IMR-90 (cell line): ENCODE results near the gene MSH4. TPM values are rescaled to one million over a fixed set of nuclear protein-coding genes. Genes with fewer than 3 reads are reported as not detected.

Experiments used
- ATAC-seq: fragments of 200-7000 bp; cut with Tn5 transposase; 2 replicates; pipeline ENCODE4 v1.9.1; 2020; ENCODE audit warnings: low read depth, mild to moderate bottlenecking, moderate library complexity
- BruUV-seq: library from RNA; stranded (reverse); fragments of 400-500 nt; replicated peaks from 2 replicates; lab custom pipeline; 2021; lab: Mats Ljungman, UMichigan
- CTCF ChIA-PET: fragments of 300-600 bp; formaldehyde crosslinking; extraction: SDS; loops from one replicate; lab custom pipeline; 2021; ENCODE audit warnings: antibody characterized with exemption; lab: Yijun Ruan, JAX
- POLR2A ChIA-PET: fragments of 300-600 bp; sonication (Branson Sonifier 250); formaldehyde crosslinking; loops from one replicate; lab custom pipeline; 2022; ENCODE audit warnings: antibody characterized with exemption; ENCODE audit not compliant: unreplicated experiment; lab: Charles Lee
- DNase-seq: peaks from one replicate; pipeline ENCODE4 v3.0.0; 2013
- H2AFZ ChIP-seq: replicated peaks from 2 replicates; pipeline ENCODE3; 2013; ENCODE audit warnings: low read length, mild to moderate bottlenecking; ENCODE audit not compliant: poor library complexity
- H2AK5ac ChIP-seq: 2 replicates; pipeline ENCODE4 v1.6.1; 2013; ENCODE audit warnings: low read depth, low read length, inconsistent platforms
- H2AK9ac ChIP-seq: replicated peaks from 2 replicates; pipeline ENCODE3; 2013; ENCODE audit warnings: mild to moderate bottlenecking, low read depth, low read length, moderate library complexity; ENCODE audit not compliant: poor library complexity
- H2BK120ac ChIP-seq: 2 replicates; pipeline ENCODE4 v1.6.1; 2013; ENCODE audit warnings: low read depth, low read length, inconsistent platforms
- H2BK15ac ChIP-seq: 3 replicates; pipeline ENCODE4 v1.6.1; 2013; ENCODE audit warnings: low read depth, low read length, inconsistent platforms
- H2BK20ac ChIP-seq: 2 replicates; pipeline ENCODE4 v1.6.1; 2013; ENCODE audit warnings: low read depth, mild to moderate bottlenecking, inconsistent platforms, low read length, moderate library complexity
- H2BK5ac ChIP-seq: 2 replicates; pipeline ENCODE4 v1.6.1; 2013; ENCODE audit warnings: mild to moderate bottlenecking, low read depth, low read length, inconsistent platforms; ENCODE audit not compliant: poor library complexity, severe bottlenecking
- H3K14ac ChIP-seq: replicated peaks from 2 replicates; pipeline ENCODE4 v1.6.1; 2013; ENCODE audit warnings: low read depth, low read length, inconsistent platforms
- H3K18ac ChIP-seq: 2 replicates; pipeline ENCODE4 v1.6.1; 2013; ENCODE audit warnings: low read depth, low read length, control low read depth
- H3K23ac ChIP-seq: 2 replicates; pipeline ENCODE4 v1.6.1; 2013; ENCODE audit warnings: low read depth, low read length, inconsistent platforms
- H3K27ac ChIP-seq: 2 replicates; pipeline ENCODE4 v1.5.1; 2013; ENCODE audit warnings: mild to moderate bottlenecking, control low read depth, low read length; ENCODE audit not compliant: insufficient read depth
- H3K27me3 ChIP-seq: 2 replicates; pipeline ENCODE4 v1.6.1; 2013; ENCODE audit warnings: low read length; ENCODE audit not compliant: control insufficient read depth, insufficient read depth
- H3K36me3 ChIP-seq: 2 replicates; pipeline ENCODE4 v1.6.1; 2013; ENCODE audit warnings: low read length, mixed read lengths; ENCODE audit not compliant: control insufficient read depth, insufficient read depth
- H3K4ac ChIP-seq: 2 replicates; pipeline ENCODE4 v1.6.1; 2013; ENCODE audit warnings: low read depth, low read length, inconsistent platforms
- H3K4me1 ChIP-seq: 2 replicates; pipeline ENCODE4 v1.6.1; 2013; ENCODE audit warnings: low read length, mixed read lengths; ENCODE audit not compliant: control insufficient read depth, insufficient read depth
- H3K4me2 ChIP-seq: 2 replicates; pipeline ENCODE4 v1.6.1; 2013; ENCODE audit warnings: low read depth, mild to moderate bottlenecking, control low read depth, low read length, moderate library complexity
- H3K4me3 ChIP-seq: 2 replicates; pipeline ENCODE4 v1.5.1; 2013; ENCODE audit warnings: low read depth, mild to moderate bottlenecking, control low read depth, low read length, moderate library complexity; ENCODE audit not compliant: insufficient read depth
- H3K56ac ChIP-seq: 2 replicates; pipeline ENCODE4 v1.6.1; 2013; ENCODE audit warnings: low read length, inconsistent platforms; ENCODE audit not compliant: insufficient read depth; ENCODE audit errors: extremely low read depth
- H3K79me1 ChIP-seq, 2 experiments: 2 replicates each; pipeline ENCODE4 v1.6.1; 2013; ENCODE audit warnings: low read length in 2 of 2, inconsistent platforms in 1 of 2, low read depth in 1 of 2
- H3K9ac ChIP-seq: 2 replicates; pipeline ENCODE4 v1.6.1; 2013; ENCODE audit warnings: low read depth, low read length, control low read depth
- H3K9me1 ChIP-seq: 2 replicates; pipeline ENCODE4 v1.6.1; 2013; ENCODE audit warnings: low read length, inconsistent platforms; ENCODE audit not compliant: insufficient read depth
- H3K9me3 ChIP-seq: 2 replicates; pipeline ENCODE4 v1.6.1; 2013; ENCODE audit warnings: low read length; ENCODE audit not compliant: control insufficient read depth, insufficient read depth
- H4K20me1 ChIP-seq: 2 replicates; pipeline ENCODE4 v1.6.1; 2013; ENCODE audit warnings: low read length, inconsistent platforms; ENCODE audit not compliant: insufficient read depth
- H4K5ac ChIP-seq: 2 replicates; pipeline ENCODE4 v1.6.1; 2013; ENCODE audit warnings: mild to moderate bottlenecking, low read depth, low read length, control low read depth
- H4K8ac ChIP-seq, 2 experiments: 2 replicates each; pipeline ENCODE4 v1.6.1; 2013; ENCODE audit warnings: low read depth in 2 of 2, low read length in 2 of 2, control low read depth in 1 of 2, inconsistent platforms in 1 of 2
- H4K91ac ChIP-seq: 2 replicates; pipeline ENCODE4 v1.6.1; 2013; ENCODE audit warnings: low read depth, low read length, inconsistent platforms; ENCODE audit not compliant: insufficient read depth
- BHLHE40 ChIP-seq: fragments of 150-350 bp; IDR thresholded peaks from 2 replicates; pipeline ENCODE4 v1.6.1; 2016; ENCODE audit warnings: mild to moderate bottlenecking, low read depth, low read length
- CHD1 ChIP-seq: IDR thresholded peaks from 2 replicates; pipeline ENCODE4 v1.6.1; 2012; ENCODE audit warnings: low read depth, low read length, improper control_type of control experiment
- FOS ChIP-seq: fragments of 150-350 bp; IDR thresholded peaks from 2 replicates; pipeline ENCODE4 v1.6.1; 2016; ENCODE audit warnings: low read depth, low read length
- MAFK ChIP-seq: IDR thresholded peaks from 2 replicates; pipeline ENCODE4 v1.6.1; 2012; ENCODE audit warnings: low read depth, low read length, improper control_type of control experiment
- MXI1 ChIP-seq: IDR thresholded peaks from 2 replicates; pipeline ENCODE4 v1.6.1; 2012; ENCODE audit warnings: low read depth, mild to moderate bottlenecking, low read length, moderate library complexity, borderline replicate concordance
- POLR2A ChIP-seq: IDR thresholded peaks from 2 replicates; pipeline ENCODE4 v1.6.1; 2012; ENCODE audit warnings: mild to moderate bottlenecking, low read depth, low read length
- RAD21 ChIP-seq: IDR thresholded peaks from 2 replicates; pipeline ENCODE4 v1.6.1; 2012; ENCODE audit warnings: low read length, improper control_type of control experiment
- RCOR1 ChIP-seq: IDR thresholded peaks from 2 replicates; pipeline ENCODE4 v1.6.1; 2012; ENCODE audit warnings: mild to moderate bottlenecking, low read length, improper control_type of control experiment; ENCODE audit not compliant: insufficient replicate concordance
- RFX5 ChIP-seq: IDR thresholded peaks from 2 replicates; pipeline ENCODE4 v1.8.0; 2012; ENCODE audit warnings: low read depth, mild to moderate bottlenecking, low read length, moderate library complexity
- WGBS, 2 experiments: methylation state at CpG; one replicate each; pipeline versions ENCODE4 v1.1.5 to v1.1.7; 2013; ENCODE audit warnings: missing lambda C conversion rate in 2 of 2; ENCODE audit not compliant: insufficient read length in 1 of 2; ENCODE audit errors: extremely low coverage in 2 of 2; 5-methylcytosine and 5-hydroxymethylcytosine counted together
- dilution Hi-C: fragments of 300-500 bp; cut with HindIII; formaldehyde crosslinking; loops from one replicate; pipeline ENCODE4 v1.14.3; 2018; ENCODE audit warnings: low sequenced_read_pairs; ENCODE audit not compliant: unreplicated experiment
- in situ Hi-C: fragments of 300-500 bp; cut with MboI; formaldehyde crosslinking; loops from 3 replicates; pipeline ENCODE4 v1.14.3; 2019; ENCODE audit warnings: low sequenced_read_pairs, inconsistent platforms, mixed read lengths
- intact Hi-C: fragments of 100-400 bp; cut with micrococcal nuclease; formaldehyde crosslinking; loops from 2 replicates; pipeline ENCODE4 v1.10.0; 2022
- polyA plus RNA-seq, 3 experiments: library from polyadenylated mRNA; depleted of rRNA; stranded (reverse); fragments of >200 nt; gene quantifications; 2 replicates each; pipeline ENCODE4 v1.2.3, GENCODE V29; 2012; ENCODE audit warnings: low replicate concordance in 1 of 3
- total RNA-seq: library from RNA; depleted of rRNA; stranded (reverse); fragments of >200 nt; gene quantifications from 2 replicates; pipeline ENCODE4 v1.2.3, GENCODE V29; 2012
- TF ChIP-seq, protein P1 (sequence below): fragments of 150-350 bp; IDR thresholded peaks from 2 replicates; pipeline ENCODE4 v1.6.1; 2016; ENCODE audit warnings: low read depth, mild to moderate bottlenecking, low read length, moderate library complexity, borderline replicate concordance
- TF ChIP-seq, protein P2 (sequence below): fragments of 150-350 bp; IDR thresholded peaks from 2 replicates; pipeline ENCODE4 v1.6.1; 2017; ENCODE audit warnings: mild to moderate bottlenecking, antibody characterized with exemption, low read length, low read depth
- TF ChIP-seq, protein P3 (sequence below): conservative IDR thresholded peaks from 2 replicates; pipeline ENCODE4 v1.5.1; 2012; ENCODE audit warnings: mild to moderate bottlenecking, low read depth, low read length, improper control_type of control experiment

MSH4 gene
- total and polyA plus RNA-seq, 2 of the 4 experiments (the other 2 are of a cell fraction), result under 0.01 to 0.02 TPM

DNA sequence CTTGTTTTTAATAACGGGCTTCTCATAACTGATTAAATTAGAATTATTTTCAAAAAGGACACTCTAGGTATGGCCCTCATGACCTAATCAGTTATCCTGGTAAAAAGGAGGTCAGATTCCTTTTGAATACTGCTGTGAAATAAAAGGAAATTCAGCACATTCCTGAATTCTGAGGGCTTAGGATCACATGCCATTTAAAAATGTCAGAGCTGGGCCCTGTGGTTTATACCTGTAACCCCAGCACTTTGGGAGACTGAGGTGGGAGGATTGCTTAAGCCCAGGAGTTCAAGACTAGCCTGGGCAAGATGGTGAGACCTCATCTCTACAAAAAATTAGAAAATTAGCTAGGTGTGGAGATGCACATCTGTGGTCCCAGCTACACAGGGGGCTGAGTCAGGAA lies 28.7 kb upstream of the MSH4 start:
- H2AFZ ChIP-seq, result no peak overlapping the region
- TF ChIP-seq MXI1, result no peak
- TF ChIP-seq, protein P1, sequence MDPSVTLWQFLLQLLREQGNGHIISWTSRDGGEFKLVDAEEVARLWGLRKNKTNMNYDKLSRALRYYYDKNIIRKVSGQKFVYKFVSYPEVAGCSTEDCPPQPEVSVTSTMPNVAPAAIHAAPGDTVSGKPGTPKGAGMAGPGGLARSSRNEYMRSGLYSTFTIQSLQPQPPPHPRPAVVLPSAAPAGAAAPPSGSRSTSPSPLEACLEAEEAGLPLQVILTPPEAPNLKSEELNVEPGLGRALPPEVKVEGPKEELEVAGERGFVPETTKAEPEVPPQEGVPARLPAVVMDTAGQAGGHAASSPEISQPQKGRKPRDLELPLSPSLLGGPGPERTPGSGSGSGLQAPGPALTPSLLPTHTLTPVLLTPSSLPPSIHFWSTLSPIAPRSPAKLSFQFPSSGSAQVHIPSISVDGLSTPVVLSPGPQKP, result no peak
- TF ChIP-seq BHLHE40, result no peak
- TF ChIP-seq CHD1, result no peak
- TF ChIP-seq, protein P2, sequence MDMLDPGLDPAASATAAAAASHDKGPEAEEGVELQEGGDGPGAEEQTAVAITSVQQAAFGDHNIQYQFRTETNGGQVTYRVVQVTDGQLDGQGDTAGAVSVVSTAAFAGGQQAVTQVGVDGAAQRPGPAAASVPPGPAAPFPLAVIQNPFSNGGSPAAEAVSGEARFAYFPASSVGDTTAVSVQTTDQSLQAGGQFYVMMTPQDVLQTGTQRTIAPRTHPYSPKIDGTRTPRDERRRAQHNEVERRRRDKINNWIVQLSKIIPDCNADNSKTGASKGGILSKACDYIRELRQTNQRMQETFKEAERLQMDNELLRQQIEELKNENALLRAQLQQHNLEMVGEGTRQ, result no peak
- no peak for TF ChIP-seq FOS
- TF ChIP-seq RFX5, result no peak
- TF ChIP-seq, protein P3, sequence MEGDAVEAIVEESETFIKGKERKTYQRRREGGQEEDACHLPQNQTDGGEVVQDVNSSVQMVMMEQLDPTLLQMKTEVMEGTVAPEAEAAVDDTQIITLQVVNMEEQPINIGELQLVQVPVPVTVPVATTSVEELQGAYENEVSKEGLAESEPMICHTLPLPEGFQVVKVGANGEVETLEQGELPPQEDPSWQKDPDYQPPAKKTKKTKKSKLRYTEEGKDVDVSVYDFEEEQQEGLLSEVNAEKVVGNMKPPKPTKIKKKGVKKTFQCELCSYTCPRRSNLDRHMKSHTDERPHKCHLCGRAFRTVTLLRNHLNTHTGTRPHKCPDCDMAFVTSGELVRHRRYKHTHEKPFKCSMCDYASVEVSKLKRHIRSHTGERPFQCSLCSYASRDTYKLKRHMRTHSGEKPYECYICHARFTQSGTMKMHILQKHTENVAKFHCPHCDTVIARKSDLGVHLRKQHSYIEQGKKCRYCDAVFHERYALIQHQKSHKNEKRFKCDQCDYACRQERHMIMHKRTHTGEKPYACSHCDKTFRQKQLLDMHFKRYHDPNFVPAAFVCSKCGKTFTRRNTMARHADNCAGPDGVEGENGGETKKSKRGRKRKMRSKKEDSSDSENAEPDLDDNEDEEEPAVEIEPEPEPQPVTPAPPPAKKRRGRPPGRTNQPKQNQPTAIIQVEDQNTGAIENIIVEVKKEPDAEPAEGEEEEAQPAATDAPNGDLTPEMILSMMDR, result no peak
- no peak for TF ChIP-seq RAD21
- no peak for TF ChIP-seq POLR2A
- no peak for TF ChIP-seq RCOR1
- TF ChIP-seq MAFK, result no peak
- no peaks in the 10 kb centered on the region for H4K20me1 ChIP-seq
- intact Hi-C loops (no loop called here), dilution Hi-C loops (no loop called here), in situ Hi-C loops (no loop called here)
- no peak overlapping the region for H2BK120ac ChIP-seq
- ATAC-seq (no peak), DNase-seq (no peak)
- ChIA-PET CTCF (interaction anchor here (0.8 kb wide), 1 partner anchor 10 kb away, joined by 7 read pairs; no protein-coding TSS in a partner anchor), POLR2A (interaction anchor here (0.6 kb wide), 1 partner anchor 37 kb away, joined by 5 read pairs; no protein-coding TSS in a partner anchor)
- no peak overlapping the region for H2BK20ac ChIP-seq
- H3K18ac ChIP-seq, result no peak overlapping the region
- no peak overlapping the region for H3K27ac ChIP-seq
- no peak overlapping the region for H2BK5ac ChIP-seq
- no peak overlapping the region for H4K91ac ChIP-seq
- no peak overlapping the region for H3K9ac ChIP-seq
- H3K56ac ChIP-seq, result no peak overlapping the region
- no peaks in the 10 kb centered on the region; the same call in 1 of the 2 replicates for H3K4me1 ChIP-seq
- no peak overlapping the region for H2AK5ac ChIP-seq
- H3K14ac ChIP-seq, result no peak overlapping the region
- no peak overlapping the region for H4K5ac ChIP-seq
- no peak overlapping the region for H2BK15ac ChIP-seq
- H3K36me3 ChIP-seq, result no peaks in the 10 kb centered on the region
- no peak overlapping the region for H4K8ac ChIP-seq
- H3K23ac ChIP-seq, result no peak overlapping the region
- no peak overlapping the region for H3K4me2 ChIP-seq
- no peaks in the 10 kb centered on the region for H3K9me3 ChIP-seq
- no peak overlapping the region for H3K4me3 ChIP-seq
- H3K79me1 ChIP-seq, result no peaks in the 10 kb centered on the region
- WGBS, 2 experiments, result no CpG with 5 or more reads among the region's 1 CpG
- no peak overlapping the region for H3K4ac ChIP-seq
- peaks cover 6% of the 10 kb centered on the region; the same call in 1 of the 2 replicates for H3K9me1 ChIP-seq
- BruUV-seq, result no TSS peak
- no peak overlapping the region for H2AK9ac ChIP-seq
- H3K27me3 ChIP-seq, result no peaks in the 10 kb centered on the region
